Ovary (tissue), 9 donors: Measurements from ENCODE around the gene BCAM. TPM values are rescaled to one million over a fixed set of nuclear protein-coding genes. Genes with fewer than 3 reads are reported as not detected.

Source experiments
- DNase-seq, 5 donors: peaks; one replicate each; pipeline ENCODE4 v3.0.0-alpha.2; 2019 to 2020
- H3K27ac ChIP-seq, 2 donors: fragments of 200-600 bp; one replicate each; pipeline versions ENCODE4 v1.5.1 to v1.8.0; 2019 to 2022
- H3K27me3 ChIP-seq: fragments of 200-600 bp; one replicate; pipeline ENCODE4 v1.8.0; 2022
- H3K36me3 ChIP-seq: fragments of 200-600 bp; sonication (generic); one replicate; pipeline ENCODE4 v1.5.1; 2019
- H3K4me1 ChIP-seq: one replicate; pipeline ENCODE4 v1.8.1; 2013; ENCODE audit warnings: mild to moderate bottlenecking, moderate library complexity; ENCODE audit not compliant: insufficient read depth
- H3K4me3 ChIP-seq: fragments of 200-600 bp; sonication (generic); one replicate; pipeline ENCODE4 v1.5.1; 2017
- H3K9me3 ChIP-seq, 2 donors: fragments of 200-600 bp in 1 of 2; sonication (generic) in 1 of 2; one replicate each; pipeline versions ENCODE4 v1.5.1 to v1.8.1; 2013 to 2019; ENCODE audit warnings: mild to moderate bottlenecking in 1 of 2, moderate library complexity in 1 of 2
- EP300 ChIP-seq: sonication (generic); formaldehyde crosslinking; IDR thresholded peaks from one replicate; pipeline ENCODE4 v1.6.1; 2017; ENCODE audit warnings: antibody characterized with exemption
- POLR2A ChIP-seq: fragments of 450-650 bp; IDR thresholded peaks from one replicate; pipeline ENCODE4 v1.6.1; 2017; ENCODE audit warnings: antibody characterized with exemption, mild to moderate bottlenecking, moderate library complexity
- WGBS, 3 donors: extraction: QIAGEN DNeasy Blood & Tissue Kit in 1 of 3; methylation state at CpG; one replicate each; pipeline versions ENCODE4 v1.1.5 to v1.1.7; 2013 to 2017; 5-methylcytosine and 5-hydroxymethylcytosine counted together
- intact Hi-C, 4 donors: fragments of 100-400 bp; cut with DNase I; formaldehyde crosslinking; loops; one replicate each; pipeline versions ENCODE4 v1.11.0 to v1.15.1; 2022 to 2023
- polyA plus RNA-seq, 2 donors: library from polyadenylated mRNA; stranded (reverse); fragments of 200-250 nt in 1 of 2; fragments of 350-450 nt in 1 of 2; fragmentation: Illumina TruSeq in 1 of 2; extraction: RNeasy Lipid Tissue Mini Kit (QIAGEN cat#74804) in 1 of 2; gene quantifications; one replicate each; pipeline ENCODE4 v1.2.3, GENCODE V29; 2013 to 2014
- total RNA-seq, 7 donors: library from RNA; depleted of rRNA in 2 of 7; stranded (reverse); fragments of >200 nt in 2 of 7; fragmentation: NEBNext Ultra II Directional in 3 of 7; extraction: Animal tissue kit (Norgen Biotek cat#: 25700) in 3 of 7; gene quantifications; one replicate each; pipeline versions ENCODE4 v1.1.0 to v1.2.4, GENCODE V29; 2016 to 2023
- TF ChIP-seq, protein P1 (sequence below), 3 donors: fragments of 450-650 bp in 2 of 3; fragments of 200-600 bp in 1 of 3; IDR thresholded peaks; one replicate each; pipeline versions ENCODE4 v1.5.1 to v1.8.0; 2016 to 2022; ENCODE audit warnings: antibody characterized with exemption in 3 of 3, mild to moderate bottlenecking in 1 of 3
- donor health status: DM: no; HTN: no; CAD: no; lungs with moderate emphysema.
- donor health status: DM: no; HTN: no; CAD: no.
- donor health status: Bipolar disorder and iron deficiency.
- donor health status: DM: yes; HTN: yes; CAD: no.
- donor health status: DM: no; HTN: no; CAD: no.
- donor health status: DM: yes; HTN: yes; CAD: no.

BCAM gene
- total and polyA plus RNA-seq, 9 donors: 9.7 to 419 (median 62.0) TPM

GRCh38 chr19:44788971-44789370 lies 19.9 kb upstream of the BCAM start:
- TF ChIP-seq, protein P1, sequence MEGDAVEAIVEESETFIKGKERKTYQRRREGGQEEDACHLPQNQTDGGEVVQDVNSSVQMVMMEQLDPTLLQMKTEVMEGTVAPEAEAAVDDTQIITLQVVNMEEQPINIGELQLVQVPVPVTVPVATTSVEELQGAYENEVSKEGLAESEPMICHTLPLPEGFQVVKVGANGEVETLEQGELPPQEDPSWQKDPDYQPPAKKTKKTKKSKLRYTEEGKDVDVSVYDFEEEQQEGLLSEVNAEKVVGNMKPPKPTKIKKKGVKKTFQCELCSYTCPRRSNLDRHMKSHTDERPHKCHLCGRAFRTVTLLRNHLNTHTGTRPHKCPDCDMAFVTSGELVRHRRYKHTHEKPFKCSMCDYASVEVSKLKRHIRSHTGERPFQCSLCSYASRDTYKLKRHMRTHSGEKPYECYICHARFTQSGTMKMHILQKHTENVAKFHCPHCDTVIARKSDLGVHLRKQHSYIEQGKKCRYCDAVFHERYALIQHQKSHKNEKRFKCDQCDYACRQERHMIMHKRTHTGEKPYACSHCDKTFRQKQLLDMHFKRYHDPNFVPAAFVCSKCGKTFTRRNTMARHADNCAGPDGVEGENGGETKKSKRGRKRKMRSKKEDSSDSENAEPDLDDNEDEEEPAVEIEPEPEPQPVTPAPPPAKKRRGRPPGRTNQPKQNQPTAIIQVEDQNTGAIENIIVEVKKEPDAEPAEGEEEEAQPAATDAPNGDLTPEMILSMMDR (IDR thresholded peaks at IDR 0.05): no peak
- TF ChIP-seq EP300 (no peak), POLR2A (no peak)
- WGBS, 3 donors: 85 to 90% (median 89%) methylated on average over 6 of the region's 6 CpGs
- Histone ChIP-seq H3K4me1 (no peaks in the 10 kb centered on the region), H3K27ac (no peak overlapping the region), H3K36me3 (no peaks in the 10 kb centered on the region), H3K27me3 (no peaks in the 10 kb centered on the region), H3K9me3 (no peaks in the 10 kb centered on the region), H3K4me3 (no peak overlapping the region)
- intact Hi-C loops: no loop called here
- no peak for DNase-seq

DNA sequence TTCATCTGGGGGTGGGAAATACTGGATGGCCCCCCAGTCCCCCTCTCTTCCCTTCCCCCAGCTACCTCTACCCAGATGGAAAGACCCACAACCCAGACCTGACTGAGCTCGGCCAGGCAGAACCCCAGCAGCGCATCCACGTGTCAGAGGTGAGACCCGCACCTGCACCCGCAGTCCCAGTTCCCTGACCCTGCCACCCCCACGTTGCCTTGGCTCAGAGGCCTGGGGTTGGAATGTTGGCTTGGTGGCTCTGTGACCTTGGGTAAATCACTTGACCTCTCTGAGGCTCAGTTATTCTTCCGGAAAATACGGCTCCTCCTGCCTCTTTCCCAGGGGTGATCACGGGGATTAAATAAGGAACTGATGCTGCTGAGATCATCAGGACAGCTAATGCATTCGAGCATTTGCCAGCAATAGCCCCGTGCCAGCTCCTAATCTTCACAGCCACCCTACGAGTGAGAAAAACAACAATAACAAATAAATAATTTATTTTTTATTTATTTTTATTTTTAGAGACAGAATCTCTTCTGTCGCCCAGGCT lies 18.9 kb upstream of the BCAM start:
- Histone ChIP-seq H3K4me3 (no peak overlapping the region), H3K27me3 (no peaks in the 10 kb centered on the region), H3K9me3 (no peaks in the 10 kb centered on the region), H3K27ac (no peak overlapping the region), H3K4me1 (no peaks in the 10 kb centered on the region), H3K36me3 (no peaks in the 10 kb centered on the region)
- TF ChIP-seq EP300 (no peak), POLR2A (no peak)
- TF ChIP-seq, protein P1 (IDR thresholded peaks at IDR 0.05): no peak
- WGBS, 3 donors: 65 to 74% (median 66%) methylated on average over 13 of the region's 13 CpGs
- DNase-seq: no peak
- intact Hi-C loops: no loop called here

DNA sequence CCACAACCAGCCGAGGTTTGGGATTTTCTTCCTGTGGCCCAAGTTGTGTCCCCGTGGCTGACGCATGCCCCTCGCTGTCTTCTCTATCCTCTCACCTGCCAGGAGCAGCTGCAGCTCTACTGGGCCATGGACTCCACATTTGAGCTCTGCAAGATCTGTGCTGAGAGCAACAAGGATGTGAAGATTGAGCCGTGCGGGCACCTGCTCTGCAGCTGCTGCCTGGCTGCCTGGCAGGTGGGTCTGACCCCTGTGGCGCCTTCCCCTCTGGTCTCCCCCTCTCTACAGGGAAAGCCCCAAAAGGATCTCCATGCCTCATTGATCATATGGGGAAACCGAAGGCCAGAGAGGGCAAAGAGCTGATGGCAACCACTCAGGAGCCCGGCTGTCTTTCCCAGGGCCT lies 16.6 kb upstream of the BCAM start:
- intact Hi-C loops: no loop called here
- Histone ChIP-seq H3K27ac (no peak overlapping the region), H3K36me3 (no peaks in the 10 kb centered on the region), H3K9me3 (no peaks in the 10 kb centered on the region), H3K27me3 (no peaks in the 10 kb centered on the region), H3K4me3 (no peak overlapping the region), H3K4me1 (no peaks in the 10 kb centered on the region)
- DNase-seq: no peak
- TF ChIP-seq POLR2A (no peak), EP300 (no peak)
- TF ChIP-seq, protein P1 (IDR thresholded peaks at IDR 0.05): no peak
- 88 to 91% (median 89%) methylated on average over 9 of the region's 9 CpGs for whole genome bisulfite sequencing, 3 donors

DNA sequence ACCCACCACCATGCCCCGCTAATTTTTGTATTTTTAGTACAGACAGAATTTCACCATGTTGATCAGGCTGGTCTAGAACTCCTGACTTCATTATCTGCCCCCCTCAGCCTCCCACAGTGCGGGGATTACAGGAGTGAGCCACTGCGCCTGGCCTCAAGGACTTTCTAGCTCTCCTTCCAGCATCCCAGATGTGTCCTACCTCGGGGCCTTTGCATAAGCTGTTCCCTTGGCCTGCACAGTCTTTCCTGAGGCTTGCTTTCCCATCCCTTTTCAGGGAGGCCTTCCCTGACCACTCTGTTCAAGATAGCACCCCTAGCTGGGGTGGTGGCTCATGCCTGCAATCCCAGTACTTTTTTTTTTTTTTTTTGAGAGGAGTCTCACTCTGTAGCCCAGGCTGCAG lies 14.3 kb upstream of the BCAM start:
- intact Hi-C loops: no loop called here
- Histone ChIP-seq H3K36me3 (no peaks in the 10 kb centered on the region), H3K27ac (no peak overlapping the region), H3K4me3 (no peak overlapping the region), H3K4me1 (no peaks in the 10 kb centered on the region), H3K27me3 (no peaks in the 10 kb centered on the region), H3K9me3 (no peaks in the 10 kb centered on the region)
- no peak for DNase-seq
- 88 to 95% (median 92%) methylated on average over 4 of the region's 4 CpGs for WGBS, 3 donors
- TF ChIP-seq, protein P1 (IDR thresholded peaks at IDR 0.05): no peak
- no peak for TF ChIP-seq EP300
- no peak for TF ChIP-seq POLR2A
